Activated T-helper 1 cell treated with anti-CD3 and anti-CD28 coated beads, Interleukin-12 subunit alpha, Interleukin-12 subunit beta, Interleukin-2, Interleukin-4 antibody, amounts not matched to agents 30 ng/mL and 10 ng/mL and 1 ng/mL, durations not matched to agents 14 hours and 24 hours and 36 hours (primary cell): ENCODE results near the gene TMEM117. TPM values are rescaled to one million over a fixed set of nuclear protein-coding genes. Genes with fewer than 3 reads are reported as not detected.

Source experiments
- DNase-seq: peaks from one replicate; pipeline ENCODE4 v3.0.0; 2021; ENCODE audit warnings: low spot score
- H3K27ac Mint-ChIP-seq: one replicate; pipeline ENCODE4 v1.8.0; 2021; ENCODE audit warnings: mild to moderate bottlenecking, mixed read lengths
- H3K27me3 Mint-ChIP-seq: one replicate; pipeline ENCODE4 v1.8.0; 2022; ENCODE audit warnings: mild to moderate bottlenecking, moderate library complexity, mixed read lengths; ENCODE audit not compliant: insufficient read depth
- H3K36me3 Mint-ChIP-seq: one replicate; pipeline ENCODE4 v1.8.0; 2021; ENCODE audit warnings: low read depth, mixed read lengths
- H3K4me1 Mint-ChIP-seq: one replicate; pipeline ENCODE4 v1.8.0; 2021; ENCODE audit warnings: low read depth, mixed read lengths
- H3K4me3 Mint-ChIP-seq: one replicate; pipeline ENCODE4 v1.8.0; 2021; ENCODE audit warnings: mild to moderate bottlenecking, moderate library complexity, mixed read lengths
- H3K9me3 Mint-ChIP-seq: one replicate; pipeline ENCODE4 v1.8.0; 2021; ENCODE audit warnings: mixed read lengths
- intact Hi-C: fragments of 100-400 bp; cut with micrococcal nuclease; formaldehyde crosslinking; loops from one replicate; pipeline ENCODE4 v1.15.1; 2024
- total RNA-seq: library from RNA; stranded (reverse); gene quantifications from 2 replicates; pipeline ENCODE4 v1.2.3, GENCODE V29; 2022

The TMEM117 gene
- total RNA-seq, 1 donor from 2014 or later, result 2.2 TPM

DNA sequence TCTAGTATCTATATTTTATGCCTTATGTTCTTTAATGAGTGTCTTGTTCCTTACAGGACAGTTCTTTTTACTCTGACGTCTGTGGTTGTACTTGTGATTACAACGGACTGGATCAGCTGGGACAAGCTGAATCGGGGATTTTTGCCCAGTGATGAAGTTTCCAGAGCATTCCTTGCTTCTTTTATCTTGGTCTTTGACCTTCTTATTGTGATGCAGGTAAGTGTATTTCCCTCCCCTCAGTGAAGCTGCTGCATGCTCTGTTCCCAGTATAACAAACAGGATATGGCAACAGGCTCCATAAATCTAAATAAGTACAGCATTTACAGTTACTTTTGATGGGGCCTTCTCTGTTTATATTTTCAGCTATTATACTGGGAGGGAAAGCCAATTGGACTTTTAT is 463.6 kb downstream of the TMEM117 start:
- intact Hi-C loops, result no loop called here
- Mint-ChIP-seq H3K27me3 (no peaks in the 10 kb centered on the region), H3K9me3 (peaks cover 5% of the 10 kb centered on the region), H3K36me3 (no peaks in the 10 kb centered on the region), H3K4me1 (no peaks in the 10 kb centered on the region), H3K4me3 (no peak overlapping the region), H3K27ac (no peak overlapping the region)
- no peak for DNase-seq

DNA sequence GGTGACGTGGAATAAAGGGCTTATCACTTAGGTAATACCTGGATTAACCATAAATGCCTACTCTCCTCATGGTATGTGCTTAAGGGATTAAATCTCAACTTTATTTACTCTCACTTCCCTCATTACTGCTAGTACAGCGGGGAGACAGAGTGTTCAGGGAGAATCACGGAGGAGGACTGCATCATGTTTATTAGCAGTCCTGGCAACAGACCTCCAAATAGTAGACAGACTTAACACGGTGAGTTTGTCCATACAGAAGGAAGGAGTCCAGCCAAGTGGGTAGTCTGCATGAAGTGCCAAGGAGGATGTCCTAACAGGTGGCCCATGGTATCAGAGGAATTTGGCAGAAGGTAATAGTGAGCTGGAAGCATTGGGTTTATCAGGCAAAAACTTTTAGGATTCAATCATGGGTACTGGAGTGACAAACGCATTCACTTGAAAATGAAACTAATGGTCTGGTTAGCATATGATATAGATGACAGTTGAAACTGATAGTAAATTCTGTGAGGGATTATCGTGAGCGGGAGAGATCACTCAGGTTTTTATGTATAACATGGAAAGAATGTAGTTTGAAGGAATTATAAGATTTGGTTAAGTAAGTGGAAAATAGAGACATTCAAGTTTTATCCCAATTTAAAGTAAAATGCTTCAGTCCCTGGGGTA is 471.8 kb downstream of the TMEM117 start:
- no peak overlapping the region for H3K27ac Mint-ChIP-seq
- no peaks in the 10 kb centered on the region for H3K9me3 Mint-ChIP-seq
- peaks cover 6% of the 10 kb centered on the region for H3K4me1 Mint-ChIP-seq
- H3K27me3 Mint-ChIP-seq, result no peaks in the 10 kb centered on the region
- DNase-seq, result no peak
- intact Hi-C loops, result no loop called here
- H3K36me3 Mint-ChIP-seq, result no peaks in the 10 kb centered on the region
- H3K4me3 Mint-ChIP-seq, result no peak overlapping the region

DNA sequence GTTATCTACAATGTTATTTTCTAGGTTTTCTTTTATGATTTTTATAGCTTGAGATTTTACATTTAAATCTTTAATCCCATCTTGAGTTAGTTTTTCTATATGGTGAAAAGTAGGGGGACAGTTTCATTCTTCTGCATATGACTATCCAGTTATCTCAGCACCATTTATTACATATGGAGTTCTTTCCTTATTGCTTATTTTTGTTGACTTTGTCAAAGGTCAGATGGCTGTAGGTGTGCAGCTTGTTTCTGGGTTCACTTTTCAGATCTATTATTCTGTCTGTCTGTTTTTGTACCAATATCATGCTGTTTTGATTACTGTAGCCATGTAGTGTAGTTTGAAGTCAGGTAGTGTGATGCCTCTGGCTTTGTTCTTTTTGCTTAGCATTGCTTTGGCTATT is 477.3 kb downstream of the TMEM117 start:
- no peaks in the 10 kb centered on the region for H3K36me3 Mint-ChIP-seq
- H3K9me3 Mint-ChIP-seq, result no peaks in the 10 kb centered on the region
- no peaks in the 10 kb centered on the region for H3K27me3 Mint-ChIP-seq
- no peaks in the 10 kb centered on the region for H3K4me1 Mint-ChIP-seq
- no peak overlapping the region for H3K27ac Mint-ChIP-seq
- intact Hi-C loops, result no loop called here
- no peak overlapping the region for H3K4me3 Mint-ChIP-seq
- no peak for DNase-seq

DNA sequence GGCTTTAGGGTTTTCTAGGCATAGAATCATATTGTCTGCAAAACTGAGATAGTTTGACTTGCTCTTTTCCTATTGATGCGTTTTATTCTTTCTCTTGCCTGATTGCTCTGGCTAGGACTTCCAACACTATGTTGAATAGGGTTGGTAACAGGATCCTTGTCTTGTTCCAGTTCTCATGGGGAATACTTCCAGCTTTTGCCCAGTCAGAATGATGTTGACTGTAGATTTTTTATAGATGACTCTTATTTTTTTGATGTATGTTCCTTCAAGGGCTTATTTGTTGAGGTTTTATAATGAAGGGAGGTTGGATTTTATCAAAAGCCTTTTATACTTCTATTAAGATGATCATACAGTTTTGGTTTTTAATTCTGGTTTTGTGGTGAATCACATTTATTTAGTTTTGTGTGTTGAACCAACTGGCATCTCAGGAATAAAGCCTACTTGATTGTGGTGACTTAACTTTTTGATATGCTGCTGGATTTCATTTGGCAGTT is 478.2 kb downstream of the TMEM117 start:
- Mint-ChIP-seq H3K27me3 (no peaks in the 10 kb centered on the region), H3K27ac (no peak overlapping the region)

DNA sequence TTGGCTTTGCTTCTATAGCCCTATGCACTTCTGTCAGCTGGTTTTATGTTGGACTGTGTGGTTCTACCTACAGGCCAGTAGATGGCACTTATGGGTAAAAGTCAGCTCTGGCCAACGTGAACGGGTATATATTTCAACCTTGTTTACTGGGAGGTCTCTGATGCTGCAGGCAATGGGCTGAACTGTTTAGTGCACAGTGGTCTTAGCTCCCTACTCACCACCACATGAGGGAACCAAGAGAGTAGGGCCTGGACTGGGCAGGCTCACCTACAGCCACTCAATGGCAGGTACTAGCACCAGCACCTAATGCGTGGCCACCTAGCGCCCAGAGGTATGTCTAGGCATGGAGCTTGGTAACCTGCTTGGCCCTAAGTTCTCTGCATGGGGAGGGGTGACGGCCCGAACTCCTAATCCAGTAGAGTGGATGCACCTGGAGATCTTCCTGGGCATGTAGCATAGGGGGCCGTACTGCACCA is 481.8 kb downstream of the TMEM117 start:
- H3K27me3 Mint-ChIP-seq, result no peaks in the 10 kb centered on the region
- H3K27ac Mint-ChIP-seq, result no peak overlapping the region
- no peaks in the 10 kb centered on the region for H3K4me1 Mint-ChIP-seq
- intact Hi-C loops, result loop anchor here (1.0 kb wide), 1 partner anchor 614 kb away; no protein-coding TSS in a partner anchor
- no peak for DNase-seq
- H3K4me3 Mint-ChIP-seq, result no peak overlapping the region
- no peaks in the 10 kb centered on the region for H3K36me3 Mint-ChIP-seq
- no peaks in the 10 kb centered on the region for H3K9me3 Mint-ChIP-seq

More for the DNA sequence above, 478.2 kb downstream of the TMEM117 start:
- H3K9me3 Mint-ChIP-seq, result no peaks in the 10 kb centered on the region
- no peak for DNase-seq
- no peaks in the 10 kb centered on the region for H3K36me3 Mint-ChIP-seq
- H3K4me1 Mint-ChIP-seq, result no peaks in the 10 kb centered on the region
- H3K4me3 Mint-ChIP-seq, result no peak overlapping the region
- intact Hi-C loops, result no loop called here

DNA sequence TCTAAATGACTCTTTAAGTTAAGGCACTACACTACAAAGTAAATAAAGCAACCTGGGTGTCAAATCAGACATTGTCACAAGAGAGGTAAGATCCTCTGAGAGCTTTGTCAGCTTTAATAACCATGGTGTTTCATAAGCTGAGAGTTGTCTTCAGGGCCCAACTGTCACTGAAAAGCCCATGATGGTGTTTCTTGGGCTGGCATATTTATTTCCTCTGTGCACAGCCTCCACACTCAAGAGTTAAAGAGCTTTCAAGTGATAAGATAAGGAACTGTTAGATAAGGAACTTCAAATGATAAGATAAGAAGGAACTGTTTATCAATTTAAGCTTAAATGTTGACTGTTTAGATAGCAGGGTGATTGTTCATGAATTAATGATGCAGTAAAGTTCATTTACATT is 495.4 kb downstream of the TMEM117 start:
- no peak for DNase-seq
- H3K4me1 Mint-ChIP-seq, result no peaks in the 10 kb centered on the region
- H3K9me3 Mint-ChIP-seq, result peaks cover 5% of the 10 kb centered on the region
- H3K4me3 Mint-ChIP-seq, result no peak overlapping the region
- H3K36me3 Mint-ChIP-seq, result no peaks in the 10 kb centered on the region
- no peak overlapping the region for H3K27ac Mint-ChIP-seq
- intact Hi-C loops, result no loop called here
- peaks cover 4% of the 10 kb centered on the region for H3K27me3 Mint-ChIP-seq

DNA sequence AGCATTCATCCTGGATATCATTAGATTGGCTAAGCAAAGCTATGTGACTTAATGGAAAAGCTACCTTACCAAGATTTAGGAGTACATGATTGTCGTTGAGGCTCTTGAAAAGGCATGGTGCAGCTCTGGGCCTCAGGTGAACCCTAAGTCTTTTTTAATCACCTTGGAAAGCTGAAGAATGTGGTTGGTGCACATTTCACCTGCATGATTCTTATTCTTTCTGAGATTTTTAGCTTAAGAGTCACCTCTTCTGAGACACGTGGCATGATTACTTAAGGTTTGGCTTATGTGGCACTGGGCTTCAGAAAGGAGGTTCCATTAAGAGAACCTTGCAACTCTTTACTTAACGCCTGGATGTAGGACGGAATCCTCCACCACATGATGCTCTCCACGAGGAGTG is 498.5 kb downstream of the TMEM117 start:
- Mint-ChIP-seq H3K9me3 (peaks cover 5% of the 10 kb centered on the region), H3K4me3 (no peak overlapping the region), H3K4me1 (no peaks in the 10 kb centered on the region), H3K27me3 (peaks cover 4% of the 10 kb centered on the region), H3K36me3 (no peaks in the 10 kb centered on the region), H3K27ac (no peak overlapping the region)
- no peak for DNase-seq
- intact Hi-C loops, result no loop called here

DNA sequence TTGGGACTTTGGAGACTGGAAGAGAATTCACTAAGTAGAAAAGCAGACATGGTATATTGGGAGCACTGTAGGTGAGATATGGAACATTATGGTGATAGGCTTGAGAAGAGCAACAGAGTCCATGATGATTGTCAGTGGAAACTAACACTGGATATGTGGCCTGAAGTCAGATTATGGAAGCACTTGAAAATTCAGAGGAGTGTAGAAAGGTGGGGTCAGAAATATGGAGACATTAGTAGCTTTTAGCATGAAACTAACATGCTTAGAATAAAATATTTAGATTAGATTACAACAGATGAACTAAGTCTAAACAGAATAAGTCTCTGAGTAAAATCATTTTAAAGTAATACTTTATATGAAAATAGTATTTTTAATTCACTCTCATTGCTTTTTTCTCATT is 499.1 kb downstream of the TMEM117 start:
- Mint-ChIP-seq H3K4me3 (no peak overlapping the region), H3K27ac (no peak overlapping the region), H3K27me3 (no peaks in the 10 kb centered on the region), H3K36me3 (no peaks in the 10 kb centered on the region), H3K4me1 (no peaks in the 10 kb centered on the region), H3K9me3 (peaks cover 5% of the 10 kb centered on the region)
- DNase-seq, result no peak
- intact Hi-C loops, result no loop called here

DNA sequence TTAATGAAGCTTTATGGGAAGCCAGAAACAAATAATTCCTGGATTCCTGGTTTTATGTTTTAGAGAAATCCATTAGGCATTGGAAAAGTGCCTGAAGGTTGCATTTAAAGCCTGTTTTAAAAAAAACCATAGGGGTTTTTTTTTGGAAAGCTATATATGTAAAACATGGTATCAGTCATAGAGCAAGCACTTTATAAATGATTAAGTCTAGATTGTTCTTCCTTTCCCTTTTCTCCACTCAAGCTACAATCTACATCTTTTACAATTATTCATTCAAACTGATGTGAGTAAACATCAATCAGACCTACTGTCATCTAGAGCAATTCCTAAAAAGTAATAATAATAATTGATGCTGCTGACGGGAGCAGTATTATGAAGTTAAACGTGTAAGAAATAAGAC is 500.7 kb downstream of the TMEM117 start:
- no peaks in the 10 kb centered on the region for H3K36me3 Mint-ChIP-seq
- no peaks in the 10 kb centered on the region for H3K27me3 Mint-ChIP-seq
- intact Hi-C loops, result no loop called here
- H3K4me1 Mint-ChIP-seq, result no peaks in the 10 kb centered on the region
- DNase-seq, result no peak
- H3K9me3 Mint-ChIP-seq, result peaks cover 5% of the 10 kb centered on the region
- no peak overlapping the region for H3K27ac Mint-ChIP-seq
- no peak overlapping the region for H3K4me3 Mint-ChIP-seq

DNA sequence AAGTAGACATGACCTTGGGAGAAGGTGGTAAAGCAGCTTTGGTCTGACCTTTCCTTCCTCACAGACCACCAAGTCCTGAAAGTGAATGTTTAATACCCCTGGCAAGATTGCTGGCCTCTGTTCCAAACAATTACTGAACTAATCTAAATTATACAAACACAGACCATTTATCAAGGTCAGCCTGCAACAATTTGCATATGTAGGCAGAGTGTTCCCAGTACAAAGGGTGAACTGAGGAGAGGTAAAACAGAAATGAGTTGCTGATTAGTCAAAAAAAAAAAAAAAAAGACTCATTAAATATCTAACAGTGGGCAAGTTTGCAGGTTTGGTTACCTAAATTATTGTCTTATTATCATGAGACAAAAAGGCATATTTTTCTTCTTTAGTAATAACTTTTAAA is 506.5 kb downstream of the TMEM117 start:
- Mint-ChIP-seq H3K4me3 (no peak overlapping the region), H3K27me3 (no peaks in the 10 kb centered on the region), H3K4me1 (no peaks in the 10 kb centered on the region), H3K9me3 (no peaks in the 10 kb centered on the region), H3K36me3 (no peaks in the 10 kb centered on the region), H3K27ac (no peak overlapping the region)
- DNase-seq, result no peak
- intact Hi-C loops, result no loop called here

DNA sequence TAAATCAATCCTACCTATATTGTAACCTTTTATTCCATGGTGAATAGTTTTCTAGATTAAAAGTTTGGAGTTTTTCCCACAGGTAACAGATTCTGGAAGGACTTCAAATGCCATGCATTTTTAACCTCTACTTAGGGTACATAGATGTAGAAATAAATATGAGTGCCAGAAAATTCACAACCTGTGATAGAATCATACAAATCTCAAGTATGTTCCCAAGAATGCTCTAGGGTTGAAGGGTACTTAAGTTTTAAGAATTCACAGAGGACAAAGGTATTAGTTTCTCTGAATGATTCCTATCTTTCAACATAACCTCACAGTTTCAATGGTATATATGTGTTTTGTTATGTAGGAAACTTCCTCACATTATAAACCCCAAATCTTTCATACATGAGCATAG is 511.3 kb downstream of the TMEM117 start:
- no peaks in the 10 kb centered on the region for H3K27me3 Mint-ChIP-seq
- no peak for DNase-seq
- H3K9me3 Mint-ChIP-seq, result no peaks in the 10 kb centered on the region
- H3K4me1 Mint-ChIP-seq, result no peaks in the 10 kb centered on the region
- no peaks in the 10 kb centered on the region for H3K36me3 Mint-ChIP-seq
- intact Hi-C loops, result no loop called here
- no peak overlapping the region for H3K4me3 Mint-ChIP-seq
- H3K27ac Mint-ChIP-seq, result no peak overlapping the region

DNA sequence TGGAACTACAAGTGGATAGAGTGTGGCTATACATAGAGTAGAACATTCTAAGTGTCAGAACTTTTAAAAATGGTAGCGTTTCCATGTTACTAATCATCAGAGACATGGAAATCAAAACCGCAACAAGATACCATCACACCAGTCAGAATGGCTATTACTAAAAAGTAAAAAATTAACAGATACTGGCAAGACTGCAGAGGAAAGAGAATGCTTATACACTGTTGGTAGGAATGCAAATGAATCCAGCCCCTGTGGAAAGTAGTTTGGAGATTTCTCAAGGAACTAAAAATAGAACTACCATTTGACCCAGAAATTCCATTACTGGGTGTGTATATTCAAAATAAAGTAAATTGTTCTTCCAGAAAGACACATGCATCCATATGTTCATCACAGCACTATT is 521.6 kb downstream of the TMEM117 start:
- H3K27ac Mint-ChIP-seq, result no peak overlapping the region
- H3K36me3 Mint-ChIP-seq, result no peaks in the 10 kb centered on the region
- H3K4me3 Mint-ChIP-seq, result no peak overlapping the region
- no peaks in the 10 kb centered on the region for H3K9me3 Mint-ChIP-seq
- no peaks in the 10 kb centered on the region for H3K4me1 Mint-ChIP-seq
- intact Hi-C loops, result no loop called here
- no peak for DNase-seq
- no peaks in the 10 kb centered on the region for H3K27me3 Mint-ChIP-seq

DNA sequence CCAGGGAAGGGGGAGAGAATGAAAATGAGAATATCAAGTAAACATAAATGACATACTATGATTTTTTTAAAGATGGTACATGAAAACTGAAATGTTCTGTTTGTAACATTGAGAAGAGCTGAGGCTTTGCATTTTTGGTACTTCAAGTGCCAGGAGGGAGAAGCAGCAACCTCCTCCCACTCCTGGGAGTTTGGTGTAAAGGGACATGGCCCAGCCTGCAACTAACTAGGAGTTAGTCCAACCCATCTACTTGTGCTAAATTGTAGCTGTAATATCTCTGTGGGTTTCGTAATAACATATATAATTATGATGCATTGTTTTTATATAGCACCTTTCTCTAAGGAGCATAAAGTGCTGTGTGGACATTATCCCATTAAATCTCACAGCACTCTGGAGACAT is 522.8 kb downstream of the TMEM117 start:
- H3K9me3 Mint-ChIP-seq, result no peaks in the 10 kb centered on the region
- peaks cover 1% of the 10 kb centered on the region for H3K27me3 Mint-ChIP-seq
- intact Hi-C loops, result no loop called here
- no peaks in the 10 kb centered on the region for H3K4me1 Mint-ChIP-seq
- H3K4me3 Mint-ChIP-seq, result no peak overlapping the region
- no peaks in the 10 kb centered on the region for H3K36me3 Mint-ChIP-seq
- DNase-seq, result no peak
- no peak overlapping the region for H3K27ac Mint-ChIP-seq

DNA sequence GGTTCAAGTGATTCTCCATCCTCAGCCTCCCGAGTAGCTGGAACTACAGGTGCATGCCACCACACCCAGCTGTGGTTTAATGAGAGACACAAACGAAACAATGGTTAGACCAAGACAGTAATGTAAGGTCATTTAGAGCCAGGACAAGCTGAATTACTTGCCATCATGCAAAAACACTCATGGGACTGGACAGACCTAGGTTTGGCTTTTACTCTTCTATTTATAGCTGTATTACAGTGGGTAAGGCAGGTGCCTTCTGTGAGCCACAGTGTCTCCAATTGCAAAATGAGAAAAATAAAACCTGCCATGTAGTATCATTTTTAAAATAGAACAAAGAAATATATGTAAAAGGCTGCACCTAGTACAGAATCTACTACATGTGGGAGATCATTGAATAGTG is 527.1 kb downstream of the TMEM117 start:
- Mint-ChIP-seq H3K27me3 (peaks cover 1% of the 10 kb centered on the region), H3K36me3 (no peaks in the 10 kb centered on the region), H3K9me3 (no peaks in the 10 kb centered on the region), H3K4me1 (no peaks in the 10 kb centered on the region), H3K4me3 (no peak overlapping the region), H3K27ac (no peak overlapping the region)
- no peak for DNase-seq
- intact Hi-C loops, result no loop called here
